HEK293 (cell line): ENCODE data around the gene MPC2.

Experiments
- CTCF ChIA-PET: fragments of 350-600 bp; formaldehyde crosslinking; extraction: SDS; loops from one replicate; lab custom pipeline; 2021; ENCODE audit warnings: antibody characterized with exemption; lab: Yijun Ruan, JAX
- POLR2A ChIA-PET: fragments of 300-600 bp; formaldehyde crosslinking; extraction: SDS; loops from one replicate; lab custom pipeline; 2020; ENCODE audit warnings: antibody characterized with exemption, inconsistent platforms; lab: Yijun Ruan, JAX
- H3K27ac ChIP-seq: fragments of 200-500 bp; sonication (Bioruptor generic); 2 replicates; pipeline ENCODE4 v1.5.1; 2014; ENCODE audit warnings: low read depth, low read length, control low read depth, inconsistent platforms; ENCODE audit errors: extremely low read depth
- H3K36me3 ChIP-seq, 2 experiments: fragments of 200-500 bp in 1 of 2; sonication (Bioruptor generic) in 1 of 2; 1 replicate in 1 of 2; 2 replicates in 1 of 2; pipeline ENCODE4 v1.5.1; 2014 to 2017; ENCODE audit warnings: inconsistent platforms in 2 of 2, low read length in 2 of 2; ENCODE audit not compliant: control insufficient read depth in 2 of 2, insufficient read depth in 1 of 2
- H3K4me1 ChIP-seq: fragments of 200-500 bp; sonication (Bioruptor generic); 2 replicates; pipeline ENCODE4 v1.5.1; 2014; ENCODE audit warnings: mild to moderate bottlenecking, low read length, inconsistent platforms; ENCODE audit not compliant: control insufficient read depth, insufficient read depth
- H3K4me3 ChIP-seq: 2 replicates; pipeline ENCODE4 v1.5.1; 2011; ENCODE audit warnings: low read depth, mild to moderate bottlenecking, control low read depth, low read length, moderate library complexity
- H3K9me3 ChIP-seq: fragments of 200-500 bp; sonication (Bioruptor generic); 2 replicates; pipeline ENCODE4 v1.5.1; 2014; ENCODE audit warnings: low read depth, low read length, inconsistent platforms; ENCODE audit not compliant: control insufficient read depth, insufficient read depth
- GFI1B ChIP-seq: fragments of 450-650 bp; formaldehyde crosslinking; IDR thresholded peaks from 2 replicates; pipeline ENCODE4 v1.5.1; 2016; ENCODE audit warnings: missing biosample characterization, missing genetic modification characterization
- GLIS2 ChIP-seq: fragments of 450-650 bp; formaldehyde crosslinking; IDR thresholded peaks from 2 replicates; pipeline ENCODE4 v1.5.1; 2016; ENCODE audit warnings: missing biosample characterization, missing genetic modification characterization
- REPIN1 ChIP-seq: fragments of 450-650 bp; formaldehyde crosslinking; IDR thresholded peaks from 2 replicates; pipeline ENCODE4 v1.5.1; 2017; ENCODE audit warnings: missing biosample characterization, missing genetic modification characterization, low read depth
- SCRT2 ChIP-seq: fragments of 450-650 bp; formaldehyde crosslinking; IDR thresholded peaks from 2 replicates; pipeline ENCODE4 v1.5.1; 2016; ENCODE audit warnings: missing biosample characterization, missing genetic modification characterization
- TCF7L2 ChIP-seq: IDR thresholded peaks from 2 replicates; pipeline ENCODE4 v1.6.1; 2011; ENCODE audit warnings: low read depth, mild to moderate bottlenecking, inconsistent platforms, low read length, moderate library complexity, borderline replicate concordance
- YY1 ChIP-seq: fragments of 450-650 bp; formaldehyde crosslinking; IDR thresholded peaks from 2 replicates; pipeline ENCODE4 v1.5.1; 2018; ENCODE audit warnings: missing biosample characterization, missing genetic modification characterization
- ZBTB8A ChIP-seq: fragments of 450-650 bp; formaldehyde crosslinking; IDR thresholded peaks from 2 replicates; pipeline ENCODE4 v1.5.1; 2016; ENCODE audit warnings: missing biosample characterization, missing genetic modification characterization
- ZEB2 ChIP-seq: fragments of 450-650 bp; formaldehyde crosslinking; IDR thresholded peaks from 2 replicates; pipeline ENCODE4 v1.5.1; 2016; ENCODE audit warnings: missing biosample characterization, missing genetic modification characterization
- ZFP3 ChIP-seq: fragments of 450-650 bp; formaldehyde crosslinking; IDR thresholded peaks from 2 replicates; pipeline ENCODE4 v1.5.1; 2016; ENCODE audit warnings: low read depth, missing biosample characterization, missing genetic modification characterization
- ZNF10 ChIP-seq: fragments of 450-650 bp; formaldehyde crosslinking; IDR thresholded peaks from 2 replicates; pipeline ENCODE4 v1.5.1; 2017; ENCODE audit warnings: missing biosample characterization, missing genetic modification characterization
- ZNF184 ChIP-seq: fragments of 450-650 bp; IDR thresholded peaks from 2 replicates; pipeline ENCODE4 v1.5.1; 2018; ENCODE audit warnings: missing biosample characterization, mild to moderate bottlenecking, missing genetic modification characterization
- ZNF23 ChIP-seq: fragments of 450-650 bp; formaldehyde crosslinking; IDR thresholded peaks from 2 replicates; pipeline ENCODE4 v1.5.1; 2016; ENCODE audit warnings: missing biosample characterization, missing genetic modification characterization, borderline replicate concordance
- ZNF302 ChIP-seq: fragments of 450-650 bp; formaldehyde crosslinking; IDR thresholded peaks from 2 replicates; pipeline ENCODE4 v1.5.1; 2016; ENCODE audit warnings: missing biosample characterization, missing genetic modification characterization, low read depth
- ZNF521 ChIP-seq: fragments of 450-650 bp; formaldehyde crosslinking; IDR thresholded peaks from 2 replicates; pipeline ENCODE4 v1.5.1; 2017; ENCODE audit warnings: missing biosample characterization, mild to moderate bottlenecking, missing genetic modification characterization
- ZNF561 ChIP-seq: fragments of 450-650 bp; IDR thresholded peaks from 2 replicates; pipeline ENCODE4 v1.5.1; 2018; ENCODE audit warnings: missing biosample characterization, missing genetic modification characterization, borderline replicate concordance
- ZNF664 ChIP-seq: fragments of 450-650 bp; formaldehyde crosslinking; IDR thresholded peaks from 2 replicates; pipeline ENCODE4 v1.5.1; 2016; ENCODE audit warnings: missing biosample characterization, missing genetic modification characterization
- ZNF768 ChIP-seq: fragments of 450-650 bp; formaldehyde crosslinking; IDR thresholded peaks from 2 replicates; pipeline ENCODE4 v1.5.1; 2018; ENCODE audit warnings: missing biosample characterization, mild to moderate bottlenecking, missing genetic modification characterization
- ZNF792 ChIP-seq: fragments of 450-650 bp; formaldehyde crosslinking; IDR thresholded peaks from 2 replicates; pipeline ENCODE4 v1.5.1; 2016; ENCODE audit warnings: missing biosample characterization, missing genetic modification characterization
- ZSCAN30 ChIP-seq: fragments of 450-650 bp; IDR thresholded peaks from 2 replicates; pipeline ENCODE4 v1.5.1; 2018; ENCODE audit warnings: missing biosample characterization, mild to moderate bottlenecking, missing genetic modification characterization, moderate library complexity
- TF ChIP-seq, protein P1 (sequence below): fragments of 450-650 bp; formaldehyde crosslinking; IDR thresholded peaks from 2 replicates; pipeline ENCODE4; 2016; ENCODE audit warnings: missing biosample characterization, missing genetic modification characterization
- TF ChIP-seq, protein P2 (sequence below): fragments of 450-650 bp; formaldehyde crosslinking; IDR thresholded peaks from 2 replicates; pipeline ENCODE4 v1.5.1; 2016; ENCODE audit warnings: missing biosample characterization, missing genetic modification characterization
- TF ChIP-seq, protein P3 (sequence below): fragments of 450-650 bp; formaldehyde crosslinking; IDR thresholded peaks from 2 replicates; pipeline ENCODE4 v1.5.1; 2017; ENCODE audit warnings: missing biosample characterization, missing genetic modification characterization
- TF ChIP-seq, protein P4 (sequence below): fragments of 450-650 bp; formaldehyde crosslinking; IDR thresholded peaks from 2 replicates; pipeline ENCODE4 v1.5.1; 2016; ENCODE audit warnings: missing biosample characterization, missing genetic modification characterization
- TF ChIP-seq, protein P5 (sequence below): fragments of 450-650 bp; formaldehyde crosslinking; IDR thresholded peaks from 2 replicates; pipeline ENCODE4 v1.5.1; 2016; ENCODE audit warnings: missing biosample characterization, missing genetic modification characterization
- TF ChIP-seq, protein P6 (sequence below): fragments of 450-650 bp; formaldehyde crosslinking; IDR thresholded peaks from 2 replicates; pipeline ENCODE4 v1.5.1; 2016; ENCODE audit warnings: missing biosample characterization, missing genetic modification characterization

Gene MPC2

DNA sequence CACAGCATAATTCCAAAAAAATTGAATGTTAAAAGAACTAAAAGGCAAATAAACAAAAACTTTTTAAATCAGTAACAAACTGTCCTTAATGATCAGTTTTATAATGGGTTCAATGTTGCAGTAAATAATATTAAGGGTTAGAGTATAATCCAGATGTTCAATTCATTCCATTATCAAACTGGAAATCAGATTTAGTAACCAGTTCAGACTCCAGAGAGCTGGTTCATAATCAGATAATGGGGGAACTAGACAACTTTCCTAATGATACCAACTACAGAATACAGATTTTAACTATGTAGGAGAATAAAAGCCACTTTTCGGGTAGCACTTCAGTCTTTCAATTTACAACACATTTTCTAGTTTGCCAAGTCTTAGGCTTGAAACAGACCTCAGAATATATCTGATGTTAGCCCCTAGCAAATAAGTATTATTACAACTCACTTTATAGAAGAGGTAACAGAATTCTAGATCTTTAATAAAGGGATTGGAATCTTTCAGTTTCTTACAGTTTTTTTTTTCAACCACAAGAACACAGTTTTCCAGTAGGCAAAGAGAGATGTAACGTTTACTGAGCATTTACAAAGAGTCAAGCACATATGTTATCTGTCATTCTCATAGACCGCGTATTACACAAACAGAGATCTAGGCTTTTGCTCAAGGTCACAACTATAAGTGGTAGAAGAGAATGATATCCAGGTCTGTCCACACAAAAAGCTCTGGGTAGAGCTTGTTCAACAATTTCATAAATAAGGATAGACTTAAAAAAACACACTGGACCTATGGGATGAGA lies 2.3 kb downstream of the MPC2 start (continued):
- TF ChIP-seq, protein P1, sequence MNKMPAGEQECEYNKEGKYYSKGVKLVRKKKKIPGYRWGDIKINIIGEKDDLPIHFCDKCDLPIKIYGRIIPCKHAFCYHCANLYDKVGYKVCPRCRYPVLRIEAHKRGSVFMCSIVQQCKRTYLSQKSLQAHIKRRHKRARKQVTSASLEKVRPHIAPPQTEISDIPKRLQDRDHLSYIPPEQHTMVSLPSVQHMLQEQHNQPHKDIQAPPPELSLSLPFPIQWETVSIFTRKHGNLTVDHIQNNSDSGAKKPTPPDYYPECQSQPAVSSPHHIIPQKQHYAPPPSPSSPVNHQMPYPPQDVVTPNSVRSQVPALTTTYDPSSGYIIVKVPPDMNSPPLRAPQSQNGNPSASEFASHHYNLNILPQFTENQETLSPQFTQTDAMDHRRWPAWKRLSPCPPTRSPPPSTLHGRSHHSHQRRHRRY (tag by site-specific recombination), result no peak
- TF ChIP-seq ZBTB8A (tag by site-specific recombination) (no peak), ZNF23 (no peak), ZNF184 (tag by site-specific recombination) (0 out of 2 replicates have a peak, but pooled peaks have one; percentile 6), SCRT2 (tag by site-specific recombination) (no peak), REPIN1 (no peak), GFI1B (tag by site-specific recombination) (no peak)
- TF ChIP-seq, protein P2, sequence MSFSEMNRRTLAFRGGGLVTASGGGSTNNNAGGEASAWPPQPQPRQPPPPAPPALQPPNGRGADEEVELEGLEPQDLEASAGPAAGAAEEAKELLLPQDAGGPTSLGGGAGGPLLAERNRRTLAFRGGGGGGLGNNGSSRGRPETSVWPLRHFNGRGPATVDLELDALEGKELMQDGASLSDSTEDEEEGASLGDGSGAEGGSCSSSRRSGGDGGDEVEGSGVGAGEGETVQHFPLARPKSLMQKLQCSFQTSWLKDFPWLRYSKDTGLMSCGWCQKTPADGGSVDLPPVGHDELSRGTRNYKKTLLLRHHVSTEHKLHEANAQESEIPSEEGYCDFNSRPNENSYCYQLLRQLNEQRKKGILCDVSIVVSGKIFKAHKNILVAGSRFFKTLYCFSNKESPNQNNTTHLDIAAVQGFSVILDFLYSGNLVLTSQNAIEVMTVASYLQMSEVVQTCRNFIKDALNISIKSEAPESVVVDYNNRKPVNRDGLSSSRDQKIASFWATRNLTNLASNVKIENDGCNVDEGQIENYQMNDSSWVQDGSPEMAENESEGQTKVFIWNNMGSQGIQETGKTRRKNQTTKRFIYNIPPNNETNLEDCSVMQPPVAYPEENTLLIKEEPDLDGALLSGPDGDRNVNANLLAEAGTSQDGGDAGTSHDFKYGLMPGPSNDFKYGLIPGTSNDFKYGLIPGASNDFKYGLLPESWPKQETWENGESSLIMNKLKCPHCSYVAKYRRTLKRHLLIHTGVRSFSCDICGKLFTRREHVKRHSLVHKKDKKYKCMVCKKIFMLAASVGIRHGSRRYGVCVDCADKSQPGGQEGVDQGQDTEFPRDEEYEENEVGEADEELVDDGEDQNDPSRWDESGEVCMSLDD (tag by site-specific recombination), result no peak

DNA sequence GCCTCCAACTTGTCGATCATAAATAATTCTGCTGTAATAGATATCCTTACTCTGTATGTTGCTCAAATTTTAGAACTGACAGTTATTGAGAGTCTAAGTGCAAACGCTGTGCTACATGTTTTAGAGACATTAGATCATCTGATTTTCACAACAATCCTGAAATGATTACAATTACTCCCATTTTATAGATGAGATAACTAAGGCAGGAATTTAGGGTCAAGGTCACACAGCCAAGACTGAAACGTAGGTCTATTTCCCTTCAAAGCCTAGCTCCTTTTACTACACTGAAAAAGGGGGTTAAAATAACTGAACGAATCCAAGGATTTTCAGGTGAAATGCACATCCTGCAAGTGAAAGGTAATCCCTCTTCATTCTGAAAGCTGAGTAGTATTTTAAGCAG lies 3.1 kb downstream of the MPC2 start:
- H3K36me3 ChIP-seq, result no peaks in the 10 kb centered on the region
- peak overlapping the region; percentile 68 for H3K4me3 ChIP-seq
- ChIA-PET POLR2A (interaction anchor here (1.0 kb wide), 1 partner anchor 12 kb away, joined by 3 read pairs; no protein-coding TSS in a partner anchor), CTCF (interaction anchor here (0.5 to 4.4 kb wide), 5 partner anchors 19 to 149 kb away, joined by 3 to 25 read pairs (median 4); no protein-coding TSS in a partner anchor)
- no peaks in the 10 kb centered on the region for H3K9me3 ChIP-seq
- no peak overlapping the region for H3K27ac ChIP-seq
- 0 out of 2 replicates have a peak, but pooled peaks have one; percentile 51 for TF ChIP-seq ZNF768 (tag by site-specific recombination)
- TF ChIP-seq, protein P3, sequence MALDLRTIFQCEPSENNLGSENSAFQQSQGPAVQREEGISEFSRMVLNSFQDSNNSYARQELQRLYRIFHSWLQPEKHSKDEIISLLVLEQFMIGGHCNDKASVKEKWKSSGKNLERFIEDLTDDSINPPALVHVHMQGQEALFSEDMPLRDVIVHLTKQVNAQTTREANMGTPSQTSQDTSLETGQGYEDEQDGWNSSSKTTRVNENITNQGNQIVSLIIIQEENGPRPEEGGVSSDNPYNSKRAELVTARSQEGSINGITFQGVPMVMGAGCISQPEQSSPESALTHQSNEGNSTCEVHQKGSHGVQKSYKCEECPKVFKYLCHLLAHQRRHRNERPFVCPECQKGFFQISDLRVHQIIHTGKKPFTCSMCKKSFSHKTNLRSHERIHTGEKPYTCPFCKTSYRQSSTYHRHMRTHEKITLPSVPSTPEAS, result peak; percentile 25; the same call in 1 of the 2 replicates
- TF ChIP-seq ZEB2, result no peak
- peak; percentile 66; the same call in 1 of the 2 replicates for TF ChIP-seq ZSCAN30
- peak; percentile 32; the same call in 1 of the 2 replicates for TF ChIP-seq SCRT2 (tag by site-specific recombination)
- TF ChIP-seq, protein P4, sequence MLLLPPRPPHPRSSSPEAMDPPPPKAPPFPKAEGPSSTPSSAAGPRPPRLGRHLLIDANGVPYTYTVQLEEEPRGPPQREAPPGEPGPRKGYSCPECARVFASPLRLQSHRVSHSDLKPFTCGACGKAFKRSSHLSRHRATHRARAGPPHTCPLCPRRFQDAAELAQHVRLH (tag by site-specific recombination), result 0 out of 2 replicates have a peak, but pooled peaks have one; percentile 66
- TF ChIP-seq ZNF521, result no peak
- H3K4me1 ChIP-seq, result peaks cover 3% of the 10 kb centered on the region

DNA sequence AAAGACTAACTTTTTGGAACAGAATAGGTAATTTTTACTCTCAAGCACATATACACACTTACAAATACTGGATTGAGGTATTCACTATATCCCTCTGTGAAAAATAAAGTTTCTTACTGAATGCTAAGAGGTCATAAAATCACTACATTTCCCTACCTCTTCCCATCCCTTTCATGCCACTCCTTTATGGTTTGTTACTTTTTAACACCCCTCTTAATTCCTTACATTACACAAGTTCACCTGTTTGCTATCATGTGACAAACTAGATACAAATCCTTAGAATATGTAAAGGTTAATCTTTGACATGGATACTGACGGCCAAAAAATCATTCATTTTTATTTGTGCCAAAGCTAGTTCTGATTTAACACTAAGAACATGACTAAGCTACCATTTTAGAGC lies 7.1 kb downstream of the MPC2 start:
- no peaks in the 10 kb centered on the region for H3K9me3 ChIP-seq
- no peak overlapping the region for H3K4me3 ChIP-seq
- POLR2A ChIA-PET, result no interaction called here
- H3K27ac ChIP-seq, result no peak overlapping the region
- H3K36me3 ChIP-seq, result no peaks in the 10 kb centered on the region
- peaks cover 8% of the 10 kb centered on the region for H3K4me1 ChIP-seq
- CTCF ChIA-PET, result no interaction called here
- TF ChIP-seq, protein P5, sequence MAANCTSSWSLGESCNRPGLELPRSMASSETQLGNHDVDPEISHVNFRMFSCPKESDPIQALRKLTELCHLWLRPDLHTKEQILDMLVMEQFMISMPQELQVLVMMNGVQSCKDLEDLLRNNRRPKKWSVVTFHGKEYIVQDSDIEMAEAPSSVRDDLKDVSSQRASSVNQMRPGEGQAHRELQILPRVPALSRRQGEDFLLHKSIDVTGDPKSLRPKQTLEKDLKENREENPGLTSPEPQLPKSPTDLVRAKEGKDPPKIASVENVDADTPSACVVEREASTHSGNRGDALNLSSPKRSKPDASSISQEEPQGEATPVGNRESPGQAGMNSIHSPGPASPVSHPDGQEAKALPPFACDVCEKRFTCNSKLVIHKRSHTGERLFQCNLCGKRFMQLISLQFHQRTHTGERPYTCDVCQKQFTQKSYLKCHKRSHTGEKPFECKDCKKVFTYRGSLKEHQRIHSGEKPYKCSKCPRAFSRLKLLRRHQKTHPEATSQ (tag by site-specific recombination), result no peak
- no peak for TF ChIP-seq ZNF561
- TF ChIP-seq ZNF664 (tag by site-specific recombination), result no peak
- TF ChIP-seq, protein P6, sequence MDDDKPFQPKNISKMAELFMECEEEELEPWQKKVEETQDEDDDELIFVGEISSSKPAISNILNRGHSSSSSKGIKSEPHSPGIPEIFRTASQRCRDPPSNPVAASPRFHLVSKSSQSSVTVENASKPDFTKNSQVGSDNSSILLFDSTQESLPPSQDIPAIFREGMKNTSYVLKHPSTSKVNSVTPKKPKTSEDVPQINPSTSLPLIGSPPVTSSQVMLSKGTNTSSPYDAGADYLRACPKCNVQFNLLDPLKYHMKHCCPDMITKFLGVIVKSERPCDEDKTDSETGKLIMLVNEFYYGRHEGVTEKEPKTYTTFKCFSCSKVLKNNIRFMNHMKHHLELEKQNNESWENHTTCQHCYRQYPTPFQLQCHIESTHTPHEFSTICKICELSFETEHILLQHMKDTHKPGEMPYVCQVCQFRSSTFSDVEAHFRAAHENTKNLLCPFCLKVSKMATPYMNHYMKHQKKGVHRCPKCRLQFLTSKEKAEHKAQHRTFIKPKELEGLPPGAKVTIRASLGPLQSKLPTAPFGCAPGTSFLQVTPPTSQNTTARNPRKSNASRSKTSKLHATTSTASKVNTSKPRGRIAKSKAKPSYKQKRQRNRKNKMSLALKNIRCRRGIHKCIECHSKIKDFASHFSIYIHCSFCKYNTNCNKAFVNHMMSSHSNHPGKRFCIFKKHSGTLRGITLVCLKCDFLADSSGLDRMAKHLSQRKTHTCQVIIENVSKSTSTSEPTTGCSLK (tag by site-specific recombination), result no peak
- TF ChIP-seq TCF7L2, result no peak
- TF ChIP-seq ZFP3 (tag by site-specific recombination), result no peak
- TF ChIP-seq YY1, result no peak
- no peak for TF ChIP-seq ZNF792 (tag by site-specific recombination)
- TF ChIP-seq GLIS2 (tag by site-specific recombination), result no peak
- no peak for TF ChIP-seq ZNF10 (tag by site-specific recombination)
- TF ChIP-seq ZNF302 (tag by site-specific recombination), result no peak
